Ishikawa (cell line): Measurements from ENCODE around the gene CACNA1A.

Source experiments
- CEBPB ChIP-seq: IDR thresholded peaks from 2 replicates; pipeline ENCODE4 v1.6.1; 2012
- CREB1 ChIP-seq: IDR thresholded peaks from 2 replicates; pipeline ENCODE4 v1.6.1; 2012; ENCODE audit warnings: low read depth
- EGR1 ChIP-seq: IDR thresholded peaks from 2 replicates; pipeline ENCODE4 v1.6.1; 2012
- EP300 ChIP-seq: IDR thresholded peaks from 2 replicates; pipeline ENCODE4 v1.6.1; 2012; ENCODE audit warnings: borderline replicate concordance
- FOXM1 ChIP-seq: IDR thresholded peaks from 2 replicates; pipeline ENCODE4 v1.6.1; 2012; ENCODE audit warnings: low read depth, borderline replicate concordance
- NFIC ChIP-seq: IDR thresholded peaks from 2 replicates; pipeline ENCODE4 v1.6.1; 2012
- RAD21 ChIP-seq: IDR thresholded peaks from 2 replicates; pipeline ENCODE4 v1.6.1; 2012; ENCODE audit warnings: low read depth
- TAF1 ChIP-seq: IDR thresholded peaks from 2 replicates; pipeline ENCODE4 v1.6.1; 2012; ENCODE audit warnings: low read depth, mild to moderate bottlenecking
- TCF12 ChIP-seq: IDR thresholded peaks from 2 replicates; pipeline ENCODE4 v1.6.1; 2012; ENCODE audit warnings: low read depth
- TEAD4 ChIP-seq: IDR thresholded peaks from 2 replicates; pipeline ENCODE4 v1.6.1; 2012
- YY1 ChIP-seq: IDR thresholded peaks from 2 replicates; pipeline ENCODE4 v1.6.1; 2012; ENCODE audit warnings: low read depth
- ZBTB7A ChIP-seq: IDR thresholded peaks from 2 replicates; pipeline ENCODE4 v1.6.1; 2012; ENCODE audit warnings: low read depth
- TF ChIP-seq, protein P1 (sequence below): IDR thresholded peaks from 2 replicates; pipeline ENCODE4 v1.6.1; 2012; ENCODE audit warnings: low read depth, mild to moderate bottlenecking
- TF ChIP-seq, protein P2 (sequence below): IDR thresholded peaks from 2 replicates; pipeline ENCODE4 v1.6.1; 2012
- TF ChIP-seq, protein P3 (sequence below): IDR thresholded peaks from 2 replicates; pipeline ENCODE4 v1.6.1; 2012

The CACNA1A gene

DNA sequence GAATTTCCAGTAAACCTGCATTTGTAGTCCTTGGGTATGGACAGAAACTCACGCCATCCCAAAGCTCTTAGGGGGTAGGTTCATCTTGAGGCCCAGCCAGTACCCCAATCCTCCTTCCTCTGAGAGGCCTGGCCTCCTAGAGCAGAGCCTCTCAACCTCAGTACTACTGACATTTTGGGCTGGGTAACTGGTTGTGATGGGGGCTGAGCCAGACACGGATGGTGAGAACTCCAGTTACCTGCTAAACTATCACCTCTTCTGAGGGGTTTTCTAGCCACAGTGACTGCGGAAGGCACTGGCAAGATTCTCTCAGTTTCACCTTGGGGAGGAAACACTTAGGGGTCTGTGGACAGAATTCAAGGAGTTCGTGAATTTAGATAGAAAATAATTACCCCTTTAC lies 156.2 kb downstream of the CACNA1A start:
- TF ChIP-seq TCF12 (no peak), FOXM1 (no peak), TEAD4 (no peak), EP300 (no peak)
- TF ChIP-seq, protein P1, sequence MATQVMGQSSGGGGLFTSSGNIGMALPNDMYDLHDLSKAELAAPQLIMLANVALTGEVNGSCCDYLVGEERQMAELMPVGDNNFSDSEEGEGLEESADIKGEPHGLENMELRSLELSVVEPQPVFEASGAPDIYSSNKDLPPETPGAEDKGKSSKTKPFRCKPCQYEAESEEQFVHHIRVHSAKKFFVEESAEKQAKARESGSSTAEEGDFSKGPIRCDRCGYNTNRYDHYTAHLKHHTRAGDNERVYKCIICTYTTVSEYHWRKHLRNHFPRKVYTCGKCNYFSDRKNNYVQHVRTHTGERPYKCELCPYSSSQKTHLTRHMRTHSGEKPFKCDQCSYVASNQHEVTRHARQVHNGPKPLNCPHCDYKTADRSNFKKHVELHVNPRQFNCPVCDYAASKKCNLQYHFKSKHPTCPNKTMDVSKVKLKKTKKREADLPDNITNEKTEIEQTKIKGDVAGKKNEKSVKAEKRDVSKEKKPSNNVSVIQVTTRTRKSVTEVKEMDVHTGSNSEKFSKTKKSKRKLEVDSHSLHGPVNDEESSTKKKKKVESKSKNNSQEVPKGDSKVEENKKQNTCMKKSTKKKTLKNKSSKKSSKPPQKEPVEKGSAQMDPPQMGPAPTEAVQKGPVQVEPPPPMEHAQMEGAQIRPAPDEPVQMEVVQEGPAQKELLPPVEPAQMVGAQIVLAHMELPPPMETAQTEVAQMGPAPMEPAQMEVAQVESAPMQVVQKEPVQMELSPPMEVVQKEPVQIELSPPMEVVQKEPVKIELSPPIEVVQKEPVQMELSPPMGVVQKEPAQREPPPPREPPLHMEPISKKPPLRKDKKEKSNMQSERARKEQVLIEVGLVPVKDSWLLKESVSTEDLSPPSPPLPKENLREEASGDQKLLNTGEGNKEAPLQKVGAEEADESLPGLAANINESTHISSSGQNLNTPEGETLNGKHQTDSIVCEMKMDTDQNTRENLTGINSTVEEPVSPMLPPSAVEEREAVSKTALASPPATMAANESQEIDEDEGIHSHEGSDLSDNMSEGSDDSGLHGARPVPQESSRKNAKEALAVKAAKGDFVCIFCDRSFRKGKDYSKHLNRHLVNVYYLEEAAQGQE, result no peak

DNA sequence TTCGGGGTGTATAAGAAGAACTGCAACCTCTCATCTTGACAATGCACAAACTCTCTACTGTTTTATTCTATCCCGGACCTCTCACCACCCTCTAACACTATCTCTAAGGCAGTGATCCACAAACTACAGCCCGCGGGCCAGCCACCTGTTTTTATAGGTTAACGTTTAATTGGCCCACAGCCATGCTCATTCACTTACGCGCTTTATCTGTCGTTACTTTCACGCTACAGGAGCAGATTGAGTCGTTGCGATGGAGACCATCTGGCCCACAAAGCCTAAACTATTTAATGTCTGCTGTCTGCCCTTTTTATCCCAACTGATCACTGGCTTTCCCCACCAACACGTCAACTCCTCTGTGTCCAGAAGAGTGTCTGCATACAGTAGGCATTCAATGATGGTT lies 158.9 kb downstream of the CACNA1A start:
- TF ChIP-seq RAD21 (no peak), TAF1 (no peak), CEBPB (no peak), EGR1 (no peak), NFIC (no peak), YY1 (no peak), CREB1 (no peak), TEAD4 (no peak), EP300 (no peak), TCF12 (no peak), FOXM1 (no peak)
- TF ChIP-seq, protein P1, result no peak
- TF ChIP-seq, protein P2, sequence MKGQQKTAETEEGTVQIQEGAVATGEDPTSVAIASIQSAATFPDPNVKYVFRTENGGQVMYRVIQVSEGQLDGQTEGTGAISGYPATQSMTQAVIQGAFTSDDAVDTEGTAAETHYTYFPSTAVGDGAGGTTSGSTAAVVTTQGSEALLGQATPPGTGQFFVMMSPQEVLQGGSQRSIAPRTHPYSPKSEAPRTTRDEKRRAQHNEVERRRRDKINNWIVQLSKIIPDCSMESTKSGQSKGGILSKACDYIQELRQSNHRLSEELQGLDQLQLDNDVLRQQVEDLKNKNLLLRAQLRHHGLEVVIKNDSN, result no peak

DNA sequence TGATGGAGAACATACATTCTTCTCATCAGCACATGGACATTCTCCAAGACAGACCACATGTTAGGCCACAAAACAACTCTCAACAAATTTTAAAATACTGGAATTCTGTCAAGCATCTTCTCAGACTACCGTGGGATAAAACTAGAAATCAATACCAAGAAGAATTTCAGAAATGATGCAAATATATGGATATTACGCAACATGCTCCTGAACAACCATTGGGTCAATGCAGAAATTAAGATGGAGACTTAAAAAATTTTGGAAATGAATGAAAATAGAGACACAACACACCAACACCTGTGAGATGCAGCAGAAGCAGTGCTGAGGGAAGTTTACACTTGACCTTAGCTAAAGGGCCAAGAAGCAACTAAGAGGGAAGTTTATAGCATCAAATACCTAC lies 162.8 kb downstream of the CACNA1A start:
- TF ChIP-seq, protein P3, sequence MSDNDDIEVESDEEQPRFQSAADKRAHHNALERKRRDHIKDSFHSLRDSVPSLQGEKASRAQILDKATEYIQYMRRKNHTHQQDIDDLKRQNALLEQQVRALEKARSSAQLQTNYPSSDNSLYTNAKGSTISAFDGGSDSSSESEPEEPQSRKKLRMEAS, result no peak
- TF ChIP-seq CREB1 (no peak), TCF12 (no peak), CEBPB (no peak), ZBTB7A (no peak), EGR1 (no peak), RAD21 (no peak)
- TF ChIP-seq, protein P1, result no peak

DNA sequence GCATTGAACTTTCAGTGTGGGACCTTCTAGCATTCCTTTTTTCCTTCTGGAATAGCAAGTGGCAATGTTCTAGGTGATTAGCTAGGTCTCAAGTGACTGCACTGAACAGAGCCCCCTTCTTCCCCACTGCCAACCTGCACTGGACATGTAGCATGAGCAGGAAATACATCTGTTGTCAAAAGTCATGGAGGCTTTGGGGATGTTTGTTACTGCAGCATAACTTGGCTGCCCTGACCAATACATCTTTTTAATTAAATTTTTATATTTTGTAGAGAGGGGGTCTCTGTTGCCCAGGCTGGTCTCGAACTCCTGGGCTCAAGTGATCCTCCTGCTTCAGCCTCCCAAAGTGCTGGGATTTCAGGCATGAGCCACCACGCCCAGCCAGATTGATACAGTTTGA lies 163.6 kb downstream of the CACNA1A start:
- TF ChIP-seq, protein P3, result no peak
- TF ChIP-seq TAF1, result no peak
- no peak for TF ChIP-seq TEAD4
- TF ChIP-seq, protein P2, result no peak
- no peak for TF ChIP-seq RAD21
- no peak for TF ChIP-seq FOXM1
- TF ChIP-seq NFIC, result no peak

DNA sequence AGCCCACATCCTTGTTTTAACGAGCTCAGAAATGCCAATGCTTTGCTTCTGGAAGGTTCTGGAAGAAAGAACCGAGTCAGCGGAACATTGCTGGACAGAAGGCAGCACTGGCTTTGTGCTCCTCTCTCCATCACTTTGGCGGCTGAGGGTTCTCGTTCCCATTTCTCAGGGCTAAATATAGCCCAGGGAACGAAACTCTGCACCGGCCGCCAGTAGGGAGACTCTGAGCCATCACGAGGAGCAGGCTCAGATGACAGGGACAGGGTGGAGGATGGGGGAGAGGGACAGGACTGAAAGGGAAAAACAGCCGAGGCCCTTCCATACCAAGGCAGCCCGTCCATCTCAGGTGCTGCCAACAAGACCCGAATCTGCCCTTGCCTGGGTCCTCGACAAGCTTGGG lies 166.4 kb downstream of the CACNA1A start:
- TF ChIP-seq TCF12 (no peak), EGR1 (no peak), RAD21 (no peak), TAF1 (no peak), EP300 (no peak), ZBTB7A (no peak), CEBPB (no peak), TEAD4 (no peak), NFIC (no peak), FOXM1 (no peak), CREB1 (no peak), YY1 (no peak)
- TF ChIP-seq, protein P1, result no peak
- TF ChIP-seq, protein P2, result no peak
- TF ChIP-seq, protein P3, result no peak
